GM23338 (cell line): Measurements from ENCODE around the gene PIGH. TPM values are rescaled to one million over a fixed set of nuclear protein-coding genes. Genes with fewer than 3 reads are reported as not detected.

Source experiments
- ATAC-seq: fragments of 200-7000 bp; cut with Tn5 transposase; 3 replicates; pipeline ENCODE4 v1.9.1; 2020
- DNase-seq: peaks from one replicate; pipeline ENCODE4 v3.0.0-alpha.2; 2015; ENCODE audit warnings: low spot score
- H2AFZ ChIP-seq: fragments of 200-600 bp; sonication (generic); 2 replicates; pipeline ENCODE4 v1.8.0; 2016; ENCODE audit warnings: antibody characterized with exemption, mild to moderate bottlenecking, moderate library complexity
- H3F3A ChIP-seq: fragments of 200-600 bp; sonication (generic); replicated peaks from 2 replicates; pipeline ENCODE4 v1.8.0; 2017; ENCODE audit warnings: antibody characterized with exemption, mixed run types, low read depth
- H3K27ac ChIP-seq: fragments of 200-600 bp; sonication (generic); 2 replicates; pipeline ENCODE4 v1.6.1; 2016; ENCODE audit warnings: low read depth
- H3K27me3 ChIP-seq: fragments of 200-600 bp; sonication (generic); 2 replicates; pipeline ENCODE4 v1.8.0; 2016; ENCODE audit warnings: mild to moderate bottlenecking, mixed run types, moderate library complexity; ENCODE audit not compliant: insufficient read depth
- H3K36me3 ChIP-seq: fragments of 200-600 bp; sonication (generic); 2 replicates; pipeline ENCODE4 v1.8.0; 2016; ENCODE audit warnings: mild to moderate bottlenecking; ENCODE audit not compliant: insufficient read depth
- H3K4me1 ChIP-seq: fragments of 200-600 bp; sonication (generic); 2 replicates; pipeline ENCODE4 v1.8.0; 2016; ENCODE audit warnings: mild to moderate bottlenecking, moderate library complexity; ENCODE audit not compliant: insufficient read depth
- H3K4me2 ChIP-seq: fragments of 200-600 bp; sonication (generic); 2 replicates; pipeline ENCODE4 v1.7.1; 2017; ENCODE audit warnings: mixed run types
- H3K4me3 ChIP-seq: fragments of 200-600 bp; sonication (generic); 2 replicates; pipeline ENCODE4 v1.6.1; 2016; ENCODE audit warnings: mixed run types
- H3K79me2 ChIP-seq: fragments of 200-600 bp; sonication (generic); replicated peaks from 2 replicates; pipeline ENCODE4 v1.8.0; 2017; ENCODE audit warnings: mild to moderate bottlenecking; ENCODE audit not compliant: insufficient read depth
- H3K9me2 ChIP-seq: fragments of 200-600 bp; sonication (generic); 2 replicates; pipeline ENCODE4 v1.8.0; 2017; ENCODE audit not compliant: insufficient read depth
- H4K20me1 ChIP-seq: fragments of 200-600 bp; sonication (generic); replicated peaks from 2 replicates; pipeline ENCODE4 v1.8.0; 2017; ENCODE audit warnings: mild to moderate bottlenecking; ENCODE audit not compliant: insufficient read depth
- H3K27ac Mint-ChIP-seq: 2 replicates; pipeline ENCODE4 v1.8.0; 2020; ENCODE audit warnings: inconsistent platforms, mild to moderate bottlenecking, moderate library complexity, mixed read lengths
- H3K27me3 Mint-ChIP-seq: 3 replicates; pipeline ENCODE4 v1.8.0; 2022; ENCODE audit warnings: low read depth, mild to moderate bottlenecking, moderate library complexity, mixed read lengths, inconsistent platforms; ENCODE audit not compliant: insufficient read depth, poor library complexity
- H3K36me3 Mint-ChIP-seq: 3 replicates; pipeline ENCODE4 v1.8.0; 2021; ENCODE audit warnings: low read depth, mild to moderate bottlenecking, inconsistent platforms, moderate library complexity, mixed read lengths
- H3K4me1 Mint-ChIP-seq: 3 replicates; pipeline ENCODE4 v1.8.0; 2020; ENCODE audit warnings: mild to moderate bottlenecking, inconsistent platforms, mixed read lengths
- H3K4me3 Mint-ChIP-seq: 3 replicates; pipeline ENCODE4 v1.8.0; 2021; ENCODE audit warnings: moderate library complexity, mild to moderate bottlenecking, inconsistent platforms, mixed read lengths
- H3K9me3 Mint-ChIP-seq: 3 replicates; pipeline ENCODE4 v1.8.0; 2020; ENCODE audit warnings: moderate library complexity, mild to moderate bottlenecking, inconsistent platforms, mixed read lengths
- CREB1 ChIP-seq: fragments of 250-450 bp; sonication (Bioruptor Pico); IDR thresholded peaks from 2 replicates; pipeline ENCODE4 v1.5.0; 2020; ENCODE audit warnings: low read depth, mild to moderate bottlenecking, moderate library complexity
- CTCF ChIP-seq, 2 experiments: fragments of 200-600 bp in 1 of 2; sonication (generic) in 1 of 2; conservative IDR thresholded peaks; 2 replicates each; pipeline versions ENCODE4 v1.5.1 to v1.6.1; 2016 to 2017; ENCODE audit warnings: antibody characterized with exemption in 2 of 2, low read depth in 2 of 2, mild to moderate bottlenecking in 2 of 2, moderate library complexity in 1 of 2
- STAT1 ChIP-seq: IDR thresholded peaks from one replicate; pipeline ENCODE4 v1.6.1; 2016; ENCODE audit warnings: antibody characterized with exemption; ENCODE audit not compliant: unreplicated experiment
- polyA plus RNA-seq: library from polyadenylated mRNA; unstranded; fragments of >200 nt; fragmentation: Nextera tagmentation; extraction: Ambion mirVana; gene quantifications from 2 replicates; pipeline ENCODE4 v1.2.1, GENCODE V29; 2016
- total RNA-seq: library from RNA; depleted of rRNA; stranded (reverse); fragments of >200 nt; shearing (Covaris generic); gene quantifications from 2 replicates; pipeline ENCODE4 v1.2.3, GENCODE V29; 2014

The PIGH gene
- total and polyA plus RNA-seq, 2 experiments from 2014 or later, result 8.7 to 9.3 TPM

GRCh38 chr14:67583711-67584644 lies 16.1 kb downstream of the PIGH start:
- no peaks in the 10 kb centered on the region; the same call in 1 of the 2 replicates for H3K36me3 ChIP-seq
- no peak overlapping the region for H3K4me3 Mint-ChIP-seq
- DNase-seq, result peak; percentile 74

GRCh38 chr14:67582061-67582460 lies 18.0 kb downstream of the PIGH start:
- TF ChIP-seq CREB1 (CRISPR knock-in tag) (no peak), CTCF (conservative IDR thresholded peaks at IDR 0.05; ENCODE audit: low read depth in 2 of 2) (0 out of 4 replicates have a peak, but pooled peaks of 1 of the 2 experiments have one; percentile 16)
- no peak overlapping the region for H3K4me3 Mint-ChIP-seq
- no peaks in the 10 kb centered on the region for H3F3A ChIP-seq
- H3K36me3 ChIP-seq, result no peaks in the 10 kb centered on the region; the same call in 1 of the 2 replicates
- peaks cover 16% of the 10 kb centered on the region; the same call in 1 of the 3 replicates for H3K36me3 Mint-ChIP-seq
- H3K9me3 Mint-ChIP-seq, result no peaks in the 10 kb centered on the region
- DNase-seq (no peak), ATAC-seq (no peak; the same call in 2 of the 3 replicates)
- no peaks in the 10 kb centered on the region for H3K4me1 ChIP-seq
- peaks cover 1% of the 10 kb centered on the region for H3K27me3 Mint-ChIP-seq
- H3K27ac ChIP-seq, result no peak overlapping the region
- H4K20me1 ChIP-seq, result no peaks in the 10 kb centered on the region; the same call in none of the 2 replicates
- H3K4me3 ChIP-seq, result no peak overlapping the region
- H3K79me2 ChIP-seq, result no peaks in the 10 kb centered on the region
- H3K27ac Mint-ChIP-seq, result no peak overlapping the region
- no peak overlapping the region for H3K4me2 ChIP-seq
- no peaks in the 10 kb centered on the region for H3K9me2 ChIP-seq
- no peak overlapping the region for H2AFZ ChIP-seq
- no peaks in the 10 kb centered on the region for H3K27me3 ChIP-seq
- no peaks in the 10 kb centered on the region for H3K4me1 Mint-ChIP-seq

More at GRCh38 chr14:67583711-67584644, 16.1 kb downstream of the PIGH start:
- Histone ChIP-seq H3F3A (no peaks in the 10 kb centered on the region), H3K27me3 (no peaks in the 10 kb centered on the region), H3K4me3 (no peak overlapping the region), H4K20me1 (no peaks in the 10 kb centered on the region; the same call in 1 of the 2 replicates), H3K4me1 (no peaks in the 10 kb centered on the region), H2AFZ (no peak overlapping the region), H3K27ac (no peak overlapping the region), H3K79me2 (no peaks in the 10 kb centered on the region), H3K4me2 (no peak overlapping the region), H3K9me2 (no peaks in the 10 kb centered on the region)
- peak; percentile 98 for ATAC-seq
- TF ChIP-seq CTCF (conservative IDR thresholded peaks at IDR 0.05; ENCODE audit: low read depth in 2 of 2) (peak; percentile 77 to 89), STAT1 (no peak)
- peaks cover 1% of the 10 kb centered on the region for H3K27me3 Mint-ChIP-seq
- no peaks in the 10 kb centered on the region for H3K4me1 Mint-ChIP-seq
- H3K36me3 Mint-ChIP-seq, result peaks cover 18% of the 10 kb centered on the region
- no peak overlapping the region for H3K27ac Mint-ChIP-seq
- no peaks in the 10 kb centered on the region for H3K9me3 Mint-ChIP-seq
